HCT116 (cell line): ENCODE data around the gene GRIK1. TPM values are rescaled to one million over a fixed set of nuclear protein-coding genes. Genes with fewer than 3 reads are reported as not detected.

Experiments
- ATAC-seq: fragments of 200-7000 bp; cut with Tn5 transposase; 2 replicates; pipeline ENCODE4 v1.9.1; 2020; ENCODE audit warnings: mild to moderate bottlenecking, moderate library complexity
- BruUV-seq: library from RNA; stranded (reverse); fragments of 400-500 nt; replicated peaks from 2 replicates; lab custom pipeline; 2021; lab: Mats Ljungman, UMichigan
- CTCF ChIA-PET: fragments of 300-600 bp; sonication (Branson Sonifier 250); formaldehyde crosslinking; loops from one replicate; lab custom pipeline; 2021; ENCODE audit warnings: antibody characterized with exemption; lab: Charles Lee
- POLR2A ChIA-PET: fragments of 300-600, 350-600 bp; sonication (Branson Sonifier 250); formaldehyde crosslinking; loops from one replicate; lab custom pipeline; 2021; ENCODE audit warnings: antibody characterized with exemption; lab: Charles Lee
- RAD21 ChIA-PET, 2 experiments: fragments of 300-600 bp; sonication (Branson Sonifier 250); formaldehyde crosslinking; loops; one replicate each; lab custom pipeline; 2023; ENCODE audit warnings: low total read pairs in 2 of 2; ENCODE audit not compliant: uncharacterized antibody in 2 of 2, unreplicated experiment in 2 of 2, low non-redundant PET in 1 of 2; lab: Charles Lee
- DNase-seq: peaks from one replicate; pipeline ENCODE4 v3.0.0-alpha.2; 2010; ENCODE audit warnings: low read depth, low spot score
- H2AFZ ChIP-seq: fragments of 200-600 bp; shearing (Covaris generic), sonication (generic); 2 replicates; pipeline ENCODE4 v1.6.1; 2017; ENCODE audit warnings: low read depth, mixed run types, mixed read lengths, antibody characterized with exemption, low read length; ENCODE audit not compliant: poor library complexity, severe bottlenecking
- H3K27ac ChIP-seq: 2 replicates; pipeline ENCODE4 v1.5.1; 2012; ENCODE audit warnings: low read depth, low read length
- H3K27me3 ChIP-seq: fragments of 200-600 bp; sonication (generic); 2 replicates; pipeline ENCODE4 v1.6.1; 2016; ENCODE audit warnings: mixed run types, low read length, mixed read lengths; ENCODE audit not compliant: insufficient read depth
- H3K36me3 ChIP-seq, 2 experiments: fragments of 200-500 bp in 1 of 2; fragments of 200-600 bp in 1 of 2; sonication (Bioruptor generic) in 1 of 2; sonication (generic) in 1 of 2; 2 replicates each; pipeline versions ENCODE4 v1.5.1 to v1.6.1; 2014 to 2016; ENCODE audit warnings: low read length in 2 of 2, inconsistent platforms in 1 of 2, mixed read lengths in 1 of 2, mixed run types in 1 of 2; ENCODE audit not compliant: insufficient read depth in 2 of 2, control insufficient read depth in 1 of 2
- H3K4me1 ChIP-seq, 2 experiments: fragments of 200-600 bp in 1 of 2; sonication (generic) in 1 of 2; 2 replicates each; pipeline versions ENCODE4 v1.5.1 to v1.6.1; 2012 to 2017; ENCODE audit warnings: low read length in 2 of 2, inconsistent platforms in 1 of 2, mild to moderate bottlenecking in 1 of 2, mixed read lengths in 1 of 2, mixed run types in 1 of 2, moderate library complexity in 1 of 2; ENCODE audit not compliant: insufficient read depth in 2 of 2, control insufficient read depth in 1 of 2
- H3K4me2 ChIP-seq: fragments of 200-600 bp; sonication (generic); 2 replicates; pipeline ENCODE4 v1.6.1; 2017; ENCODE audit warnings: mixed run types, low read length, mixed read lengths
- H3K4me3 ChIP-seq, 2 experiments: fragments of 200-600 bp in 1 of 2; sonication (generic) in 1 of 2; replicated peaks in 1 of 2; 2 replicates each; pipeline ENCODE4 v1.5.1; 2011 to 2016; ENCODE audit warnings: low read length in 2 of 2, control low read depth in 1 of 2, low read depth in 1 of 2, mild to moderate bottlenecking in 1 of 2, mixed read lengths in 1 of 2, mixed run types in 1 of 2
- H3K79me2 ChIP-seq: fragments of 200-600 bp; sonication (generic); 2 replicates; pipeline ENCODE4 v1.6.1; 2017; ENCODE audit warnings: mild to moderate bottlenecking, mixed run types, low read length, moderate library complexity, mixed read lengths; ENCODE audit not compliant: insufficient read depth
- H3K9ac ChIP-seq: fragments of 200-600 bp; sonication (generic); 2 replicates; pipeline ENCODE4 v1.6.1; 2016; ENCODE audit warnings: low read length, mixed read lengths
- H3K9me2 ChIP-seq: fragments of 200-600 bp; sonication (generic), shearing (Covaris generic); 2 replicates; pipeline ENCODE4 v1.6.1; 2017; ENCODE audit warnings: mixed run types, mild to moderate bottlenecking, moderate library complexity; ENCODE audit not compliant: insufficient read depth
- H3K9me3 ChIP-seq, 2 experiments: fragments of 200-500 bp in 1 of 2; fragments of 200-600 bp in 1 of 2; sonication (Bioruptor generic) in 1 of 2; sonication (generic) in 1 of 2; 2 replicates each; pipeline ENCODE4 v1.6.1; 2014 to 2017; ENCODE audit warnings: low read length in 2 of 2, mixed read lengths in 2 of 2, inconsistent platforms in 1 of 2, low read depth in 1 of 2, mild to moderate bottlenecking in 1 of 2, mixed run types in 1 of 2, moderate library complexity in 1 of 2; ENCODE audit not compliant: control insufficient read depth in 1 of 2, insufficient read depth in 1 of 2
- H4K20me1 ChIP-seq: fragments of 200-600 bp; sonication (generic), shearing (Covaris generic); 2 replicates; pipeline ENCODE4 v1.6.1; 2017; ENCODE audit warnings: mixed run types, mild to moderate bottlenecking, moderate library complexity; ENCODE audit not compliant: insufficient read depth
- CEBPB ChIP-seq: IDR thresholded peaks from 2 replicates; pipeline ENCODE4 v1.6.1; 2012; ENCODE audit warnings: low read depth
- EZH2 ChIP-seq: fragments of 200-600 bp; sonication (generic); IDR thresholded peaks from 2 replicates; pipeline ENCODE4 v1.6.1; 2017; ENCODE audit warnings: antibody characterized with exemption, mixed run types
- TCF7L2 ChIP-seq: IDR thresholded peaks from 2 replicates; pipeline ENCODE4 v1.7.0; 2011; ENCODE audit warnings: borderline replicate concordance, inconsistent platforms; ENCODE audit not compliant: insufficient read depth, insufficient read length; ENCODE audit errors: extremely low read depth
- YY1 ChIP-seq: IDR thresholded peaks from 2 replicates; pipeline ENCODE4 v1.6.1; 2011; ENCODE audit warnings: low read length, low read depth, moderate library complexity, mild to moderate bottlenecking; ENCODE audit not compliant: insufficient replicate concordance; ENCODE audit errors: extremely low read depth
- intact Hi-C: fragments of 100-400 bp; cut with micrococcal nuclease; formaldehyde crosslinking; loops from 2 replicates; pipeline ENCODE4 v1.10.0; 2022
- total RNA-seq: library from RNA; stranded (reverse); gene quantifications from one replicate; pipeline ENCODE4 v1.2.1, GENCODE V29; 2021; ENCODE audit not compliant: unreplicated experiment
- TF ChIP-seq, protein P1 (sequence below): IDR thresholded peaks from 2 replicates; pipeline ENCODE4 v1.6.1; 2011; ENCODE audit warnings: mild to moderate bottlenecking, low read length, moderate library complexity; ENCODE audit not compliant: insufficient replicate concordance; ENCODE audit errors: extremely low read depth
- TF ChIP-seq, protein P2 (sequence below): IDR thresholded peaks from 2 replicates; pipeline ENCODE4 v1.6.1; 2012; ENCODE audit warnings: low read depth
- TF ChIP-seq, protein P3 (sequence below): IDR thresholded peaks from 2 replicates; pipeline ENCODE4 v1.6.1; 2012

GRIK1 gene
- total RNA-seq, 1 experiment from 2014 or later, result not detected

DNA sequence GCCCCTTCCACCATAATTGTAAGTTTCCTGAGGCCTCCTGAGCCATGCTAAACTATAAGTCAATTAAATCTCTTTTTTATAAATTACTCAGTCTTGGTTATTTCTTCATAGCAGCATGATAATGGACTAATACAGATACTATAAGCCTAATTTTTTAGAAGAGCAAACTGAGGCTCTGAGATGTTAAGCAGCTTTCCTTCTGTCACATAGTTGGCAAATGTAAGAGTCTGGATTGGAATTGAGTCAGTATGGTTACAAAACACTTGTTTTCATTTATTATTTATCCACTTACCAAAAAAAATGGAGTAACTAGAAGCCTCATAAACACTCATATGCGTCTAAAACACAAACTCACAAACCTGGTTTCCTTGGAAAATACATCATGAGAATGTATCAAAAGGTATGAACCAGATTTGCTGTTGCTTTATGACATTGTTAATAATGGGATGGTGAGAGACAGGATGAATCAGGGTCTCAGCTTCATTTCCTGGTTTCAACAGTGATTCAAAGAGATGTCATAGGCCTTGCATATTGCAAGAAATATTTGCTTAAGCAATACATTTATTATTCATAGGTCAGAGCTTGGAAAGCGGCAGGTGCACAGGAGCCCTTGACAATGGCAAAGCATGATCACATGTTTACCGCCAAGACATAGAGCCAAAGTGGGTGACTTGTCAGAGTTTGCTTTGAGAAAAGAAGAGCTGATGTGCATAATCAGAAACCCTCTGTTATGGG lies 221.5 kb downstream of the GRIK1 start:
- intact Hi-C loops, result no loop called here
- Histone ChIP-seq H3K27ac (no peak overlapping the region), H3K4me2 (no peak overlapping the region), H4K20me1 (no peaks in the 10 kb centered on the region), H2AFZ (no peak overlapping the region), H3K36me3 (no peaks in the 10 kb centered on the region), H3K27me3 (no peaks in the 10 kb centered on the region), H3K9me3 (peaks cover 10 to 12% of the 10 kb centered on the region in 2 experiments; a peak in 2 of 4 replicates), H3K9me2 (no peaks in the 10 kb centered on the region), H3K4me1 (no peaks in the 10 kb centered on the region), H3K79me2 (no peaks in the 10 kb centered on the region), H3K9ac (no peak overlapping the region), H3K4me3 (no peak overlapping the region)
- ChIA-PET RAD21 (no interaction called here), POLR2A (no interaction called here), CTCF (no interaction called here)
- ATAC-seq (no peak), DNase-seq (no peak)
- no peak for TF ChIP-seq TCF7L2
- TF ChIP-seq, protein P1, sequence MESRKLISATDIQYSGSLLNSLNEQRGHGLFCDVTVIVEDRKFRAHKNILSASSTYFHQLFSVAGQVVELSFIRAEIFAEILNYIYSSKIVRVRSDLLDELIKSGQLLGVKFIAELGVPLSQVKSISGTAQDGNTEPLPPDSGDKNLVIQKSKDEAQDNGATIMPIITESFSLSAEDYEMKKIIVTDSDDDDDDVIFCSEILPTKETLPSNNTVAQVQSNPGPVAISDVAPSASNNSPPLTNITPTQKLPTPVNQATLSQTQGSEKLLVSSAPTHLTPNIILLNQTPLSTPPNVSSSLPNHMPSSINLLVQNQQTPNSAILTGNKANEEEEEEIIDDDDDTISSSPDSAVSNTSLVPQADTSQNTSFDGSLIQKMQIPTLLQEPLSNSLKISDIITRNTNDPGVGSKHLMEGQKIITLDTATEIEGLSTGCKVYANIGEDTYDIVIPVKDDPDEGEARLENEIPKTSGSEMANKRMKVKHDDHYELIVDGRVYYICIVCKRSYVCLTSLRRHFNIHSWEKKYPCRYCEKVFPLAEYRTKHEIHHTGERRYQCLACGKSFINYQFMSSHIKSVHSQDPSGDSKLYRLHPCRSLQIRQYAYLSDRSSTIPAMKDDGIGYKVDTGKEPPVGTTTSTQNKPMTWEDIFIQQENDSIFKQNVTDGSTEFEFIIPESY, result no peak
- TF ChIP-seq, protein P2, sequence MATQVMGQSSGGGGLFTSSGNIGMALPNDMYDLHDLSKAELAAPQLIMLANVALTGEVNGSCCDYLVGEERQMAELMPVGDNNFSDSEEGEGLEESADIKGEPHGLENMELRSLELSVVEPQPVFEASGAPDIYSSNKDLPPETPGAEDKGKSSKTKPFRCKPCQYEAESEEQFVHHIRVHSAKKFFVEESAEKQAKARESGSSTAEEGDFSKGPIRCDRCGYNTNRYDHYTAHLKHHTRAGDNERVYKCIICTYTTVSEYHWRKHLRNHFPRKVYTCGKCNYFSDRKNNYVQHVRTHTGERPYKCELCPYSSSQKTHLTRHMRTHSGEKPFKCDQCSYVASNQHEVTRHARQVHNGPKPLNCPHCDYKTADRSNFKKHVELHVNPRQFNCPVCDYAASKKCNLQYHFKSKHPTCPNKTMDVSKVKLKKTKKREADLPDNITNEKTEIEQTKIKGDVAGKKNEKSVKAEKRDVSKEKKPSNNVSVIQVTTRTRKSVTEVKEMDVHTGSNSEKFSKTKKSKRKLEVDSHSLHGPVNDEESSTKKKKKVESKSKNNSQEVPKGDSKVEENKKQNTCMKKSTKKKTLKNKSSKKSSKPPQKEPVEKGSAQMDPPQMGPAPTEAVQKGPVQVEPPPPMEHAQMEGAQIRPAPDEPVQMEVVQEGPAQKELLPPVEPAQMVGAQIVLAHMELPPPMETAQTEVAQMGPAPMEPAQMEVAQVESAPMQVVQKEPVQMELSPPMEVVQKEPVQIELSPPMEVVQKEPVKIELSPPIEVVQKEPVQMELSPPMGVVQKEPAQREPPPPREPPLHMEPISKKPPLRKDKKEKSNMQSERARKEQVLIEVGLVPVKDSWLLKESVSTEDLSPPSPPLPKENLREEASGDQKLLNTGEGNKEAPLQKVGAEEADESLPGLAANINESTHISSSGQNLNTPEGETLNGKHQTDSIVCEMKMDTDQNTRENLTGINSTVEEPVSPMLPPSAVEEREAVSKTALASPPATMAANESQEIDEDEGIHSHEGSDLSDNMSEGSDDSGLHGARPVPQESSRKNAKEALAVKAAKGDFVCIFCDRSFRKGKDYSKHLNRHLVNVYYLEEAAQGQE, result no peak
- no peak for TF ChIP-seq YY1
- TF ChIP-seq, protein P3, sequence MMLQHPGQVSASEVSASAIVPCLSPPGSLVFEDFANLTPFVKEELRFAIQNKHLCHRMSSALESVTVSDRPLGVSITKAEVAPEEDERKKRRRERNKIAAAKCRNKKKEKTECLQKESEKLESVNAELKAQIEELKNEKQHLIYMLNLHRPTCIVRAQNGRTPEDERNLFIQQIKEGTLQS, result no peak
- TF ChIP-seq CEBPB, result no peak
- no peak for TF ChIP-seq EZH2
- BruUV-seq, result no TSS peak
